Neural progenitor cell (in vitro differentiated cells): Measurements from ENCODE around the gene C19orf25.

Experiments used
- CTCF ChIP-seq: fragments of 200-600 bp; sonication (generic); IDR thresholded peaks from 2 replicates; pipeline ENCODE4 v1.5.1; 2017; ENCODE audit warnings: antibody characterized with exemption, mild to moderate bottlenecking
- EZH2phosphoT487 ChIP-seq: fragments of 200-600 bp; sonication (generic); IDR thresholded peaks from 2 replicates; pipeline ENCODE4 v1.6.1; 2017; ENCODE audit warnings: antibody characterized with exemption

- TF ChIP-seq CTCF (no peak), EZH2phosphoT487 (no peak)
These were observed 5.0 kb upstream of the C19orf25 start for GRCh38 chr19:1483979-1484428.
